GM18505 (cell line): ENCODE results near the gene EFTUD2.

Experiments used
- ATAC-seq: cut with Tn5 transposase; IDR thresholded peaks from one replicate; pipeline ENCODE4 v1.9.1; 2021; ENCODE audit not compliant: unreplicated experiment
- POLR2A ChIP-seq: IDR thresholded peaks from 4 replicates; pipeline ENCODE4 v1.6.1; 2011; ENCODE audit warnings: borderline replicate concordance; ENCODE audit not compliant: insufficient read depth, insufficient read length; ENCODE audit errors: extremely low read depth

The EFTUD2 gene

GRCh38 chr17:44877121-44877520, 22.1 kb downstream of the EFTUD2 start:
- no peak for TF ChIP-seq POLR2A
- no peak for ATAC-seq

DNA sequence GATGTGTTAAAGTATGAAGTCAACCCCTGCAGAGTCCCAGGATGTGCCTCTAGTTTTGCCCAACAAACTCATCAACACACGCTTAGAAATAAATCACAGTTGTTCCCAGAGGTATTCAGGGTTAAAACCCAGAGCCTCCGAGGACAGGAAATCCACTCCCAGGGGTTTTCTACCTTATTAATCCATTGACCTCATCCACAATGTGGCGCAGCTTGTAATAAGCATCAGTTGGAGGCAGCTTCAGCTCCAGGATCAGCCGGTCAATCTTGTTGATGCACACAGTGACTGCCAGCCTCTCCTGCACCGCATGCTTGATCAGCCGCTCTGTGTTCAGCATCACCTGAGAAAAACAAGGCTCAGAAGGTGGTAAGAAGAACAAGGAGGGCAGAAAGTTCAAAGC, 23.5 kb downstream of the EFTUD2 start:
- TF ChIP-seq POLR2A = no peak

GRCh38 chr17:44872131-44872768, 27.0 kb downstream of the EFTUD2 start:
- no peak for ATAC-seq
- no peak for TF ChIP-seq POLR2A

More for the DNA sequence above, 23.5 kb downstream of the EFTUD2 start:
- ATAC-seq = no peak

DNA sequence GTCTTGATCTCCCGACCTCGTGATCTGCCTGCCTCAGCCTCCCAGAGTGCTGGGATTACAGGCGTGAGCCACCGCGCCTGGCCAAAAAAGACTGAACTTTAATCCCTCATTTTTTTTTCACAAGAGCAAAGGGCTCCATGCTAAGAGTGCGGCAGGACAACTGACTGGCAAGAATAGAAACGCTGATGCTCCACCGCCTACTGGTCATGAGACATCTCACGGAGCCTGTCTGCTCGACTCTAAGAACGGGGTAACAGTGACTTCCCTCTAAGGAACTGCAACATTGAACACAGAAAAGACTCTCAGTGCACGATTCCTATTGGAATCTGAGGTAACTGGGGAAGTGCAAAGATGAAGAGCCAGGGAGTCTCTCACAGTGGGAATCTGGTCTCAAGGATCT, 27.7 kb downstream of the EFTUD2 start:
- TF ChIP-seq POLR2A = no peak
- ATAC-seq = no peak

DNA sequence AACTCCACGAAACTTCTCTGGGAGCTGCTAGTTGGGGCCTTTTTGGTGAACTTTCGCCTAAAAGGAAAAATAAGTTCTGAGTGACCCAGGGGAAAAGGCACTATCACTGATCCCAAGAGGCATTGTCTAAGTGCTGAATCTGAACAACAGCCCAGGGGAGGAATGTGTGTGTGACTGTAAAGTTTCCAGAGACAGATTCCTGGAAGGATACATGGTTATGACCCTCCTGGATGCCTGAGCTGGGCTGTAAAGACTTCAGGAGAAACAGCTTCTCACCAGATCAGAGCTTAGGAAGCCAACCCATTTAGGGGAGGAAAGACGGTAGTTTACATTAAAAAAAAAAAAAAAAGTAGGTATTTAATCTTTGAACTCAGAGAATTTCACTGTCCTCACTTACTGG, 31.4 kb downstream of the EFTUD2 start:
- TF ChIP-seq POLR2A = no peak
- ATAC-seq = no peak

DNA sequence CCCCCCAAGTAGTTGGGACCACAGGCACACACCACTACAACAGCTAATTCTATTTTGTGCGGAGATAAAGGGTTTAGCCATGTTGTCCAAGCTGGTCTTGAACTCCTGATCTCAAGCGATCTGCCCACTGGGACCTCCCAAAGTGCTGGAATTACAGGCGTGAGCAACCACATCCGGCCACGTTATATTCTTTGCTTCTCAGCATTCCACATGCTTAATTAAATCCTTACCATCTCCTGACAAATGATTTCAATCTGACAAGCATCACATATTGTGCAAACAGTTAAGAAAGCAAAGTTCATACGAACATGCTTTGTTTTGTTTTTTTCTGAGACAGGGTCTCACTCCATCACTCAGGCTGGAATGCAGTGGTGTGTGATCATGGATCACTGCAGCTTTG, 33.3 kb downstream of the EFTUD2 start:
- no peak for ATAC-seq
- no peak for TF ChIP-seq POLR2A

GRCh38 chr17:44865231-44865660, 34.0 kb downstream of the EFTUD2 start:
- ATAC-seq = no peak

DNA sequence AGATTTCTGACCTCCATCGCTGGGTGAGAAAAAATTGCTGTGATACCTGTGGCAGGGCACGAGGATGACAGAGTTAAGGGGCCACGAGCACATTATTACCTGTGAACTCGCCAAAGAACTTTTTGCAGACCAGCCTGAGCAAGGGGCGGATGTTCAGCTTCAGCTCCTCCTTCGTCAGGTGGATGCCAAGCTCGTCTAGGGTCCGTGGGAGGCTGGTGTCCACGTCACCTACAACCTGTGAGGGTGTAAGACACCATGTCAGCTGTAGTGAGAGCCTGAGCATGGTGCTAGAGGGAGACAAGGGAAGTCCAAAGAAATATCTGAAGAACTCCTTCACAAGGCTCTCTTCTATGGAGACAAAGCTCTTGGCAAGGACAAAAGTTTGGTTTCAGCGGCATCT, 34.4 kb downstream of the EFTUD2 start:
- ATAC-seq = no peak
- no peak for TF ChIP-seq POLR2A

More at GRCh38 chr17:44865231-44865660, 34.0 kb downstream of the EFTUD2 start:
- TF ChIP-seq POLR2A = no peak

DNA sequence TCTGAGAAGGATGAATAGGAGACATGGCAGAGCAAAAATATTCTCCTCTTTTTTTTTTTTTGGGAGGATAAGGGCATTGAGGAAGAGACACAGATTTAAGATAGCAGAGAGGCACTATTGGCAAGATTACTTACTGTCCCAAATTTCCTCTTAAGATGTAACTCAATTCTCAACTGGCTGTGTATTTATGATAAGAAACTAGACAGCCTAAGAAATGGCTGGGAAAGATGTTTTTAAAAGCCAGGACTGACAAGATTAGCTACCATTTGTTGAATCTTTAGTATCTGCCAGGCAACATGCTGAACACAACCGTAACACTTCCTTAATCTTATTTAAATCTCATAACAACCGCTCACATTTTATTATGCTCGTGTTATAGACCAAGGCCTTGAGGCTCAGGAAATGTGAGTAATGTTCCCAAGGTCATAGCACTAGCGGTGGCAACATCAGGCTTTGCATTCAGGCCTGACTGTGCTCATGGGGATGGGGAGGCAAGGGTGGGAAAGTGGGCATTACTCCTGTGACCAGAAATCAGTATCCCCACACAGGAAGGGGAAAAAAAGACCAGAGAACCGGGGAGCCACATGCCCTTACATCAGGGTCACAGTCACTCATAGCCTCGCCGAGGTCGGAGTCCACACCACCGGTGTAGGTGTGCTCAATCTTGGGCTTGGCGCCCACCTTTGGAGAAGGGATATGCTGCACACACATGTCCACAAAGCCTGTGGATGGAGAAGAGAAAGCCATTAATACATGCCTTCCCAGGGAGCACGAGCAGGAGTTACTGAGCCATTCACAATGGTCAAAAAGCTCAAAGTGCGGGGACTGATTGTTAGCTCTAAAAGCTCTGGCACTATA, 36.0 kb downstream of the EFTUD2 start:
- no peak for ATAC-seq
- no peak for TF ChIP-seq POLR2A

DNA sequence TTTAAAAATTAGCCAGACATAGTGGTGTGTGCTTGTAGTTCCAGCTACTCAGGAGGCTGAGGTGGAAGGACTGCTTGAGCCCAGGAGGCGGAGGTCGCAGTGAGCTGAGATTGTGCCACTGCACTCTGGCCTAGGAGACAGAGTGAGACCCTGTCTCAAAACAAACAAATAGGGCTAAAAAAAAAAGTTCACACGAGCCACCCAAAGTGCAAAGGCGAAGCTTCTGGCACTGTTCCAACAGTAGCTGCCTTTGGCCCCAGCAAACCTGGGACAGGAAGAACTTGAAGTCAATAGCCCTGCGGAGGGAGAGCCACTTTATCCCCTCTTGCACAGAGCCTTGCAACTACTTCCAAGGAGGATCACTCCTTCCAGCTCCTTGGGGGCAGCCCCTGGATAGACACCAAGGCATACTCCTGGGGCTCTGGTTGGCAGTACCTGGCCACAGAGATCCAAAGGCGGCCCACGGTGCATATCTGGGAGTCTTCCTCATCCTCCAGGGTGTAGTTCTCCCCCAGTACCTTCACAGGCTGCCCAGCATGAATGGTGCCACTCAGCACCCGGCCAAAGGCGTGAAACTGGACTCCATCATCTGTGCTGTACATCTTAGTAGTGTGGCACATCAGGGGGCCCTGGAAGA, 36.8 kb downstream of the EFTUD2 start:
- no peak for ATAC-seq
- no peak for TF ChIP-seq POLR2A

GRCh38 chr17:44859701-44860100, 39.5 kb downstream of the EFTUD2 start:
- ATAC-seq = no peak
- no peak for TF ChIP-seq POLR2A

GRCh38 chr17:44854192-44854591, 45.1 kb downstream of the EFTUD2 start:
- no peak for TF ChIP-seq POLR2A

DNA sequence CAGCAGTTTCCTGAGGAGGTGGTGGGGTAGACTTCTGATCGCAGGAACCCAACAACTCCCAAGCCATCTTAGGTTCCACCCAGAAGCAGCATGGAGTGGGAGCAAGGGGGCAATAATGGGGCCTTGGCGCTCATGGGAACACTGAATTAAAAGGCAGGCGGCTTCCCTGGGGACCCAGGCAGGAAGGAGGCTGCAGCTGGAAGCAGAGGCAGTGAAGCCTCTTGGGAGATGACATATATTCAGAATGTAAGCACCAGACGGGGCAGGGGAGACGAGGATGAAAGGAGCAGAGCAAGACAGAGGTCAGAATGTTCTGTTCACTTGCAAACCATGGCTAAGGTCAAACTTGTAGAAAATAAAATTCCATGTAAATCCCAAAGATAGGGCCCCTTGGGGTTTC, 48.6 kb downstream of the EFTUD2 start:
- no peak for ATAC-seq
- no peak for TF ChIP-seq POLR2A

More at GRCh38 chr17:44854192-44854591, 45.1 kb downstream of the EFTUD2 start:
- ATAC-seq = no peak

DNA sequence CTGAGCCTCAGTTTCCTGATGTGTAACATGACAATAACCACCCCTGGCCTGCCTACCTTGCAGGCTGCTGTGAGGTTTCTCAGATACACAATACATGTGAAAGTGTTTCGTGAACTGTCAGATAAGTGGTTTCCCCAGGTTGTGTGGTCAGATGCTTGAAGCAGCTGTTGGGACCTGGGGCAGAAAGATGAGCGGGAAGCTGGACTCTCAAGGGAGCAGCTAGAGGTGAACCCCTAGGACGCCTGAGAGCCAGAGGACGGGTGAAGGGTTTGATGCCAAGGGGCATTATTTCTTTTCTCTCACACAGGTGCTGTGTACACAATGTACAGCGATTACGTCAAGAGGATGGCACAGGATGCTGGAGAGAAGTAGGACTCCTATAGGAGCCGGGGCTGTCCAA, 49.2 kb downstream of the EFTUD2 start:
- no peak for ATAC-seq
- TF ChIP-seq POLR2A = no peak

- TF ChIP-seq POLR2A = no peak
- no peak for ATAC-seq
Observed at GRCh38 chr17:44848961-44849489, 50.2 kb downstream of the EFTUD2 start.
